Activated CD8-positive, alpha-beta T cell treated with anti-CD3 and anti-CD28 coated beads for 36 hours (primary cell): ENCODE data around the gene EIF4E2. TPM values are rescaled to one million over a fixed set of nuclear protein-coding genes. Genes with fewer than 3 reads are reported as not detected.

ENCODE experiments used
- ATAC-seq: fragments of 200-7000 bp; cut with Tn5 transposase; one replicate; pipeline ENCODE4 v1.10.0; 2021; ENCODE audit warnings: mild to moderate bottlenecking, moderate library complexity
- CTCF ChIA-PET: fragments of 350-600 bp; sonication (Branson Sonifier 250); formaldehyde crosslinking; loops from one replicate; lab custom pipeline; 2021; ENCODE audit warnings: antibody characterized with exemption; lab: Charles Lee
- POLR2A ChIA-PET: fragments of 350-600 bp; sonication (Branson Sonifier 250); formaldehyde crosslinking; loops from one replicate; lab custom pipeline; 2021; ENCODE audit warnings: antibody characterized with exemption; lab: Charles Lee
- DNase-seq: peaks from one replicate; pipeline ENCODE4 v3.0.0-alpha.2; 2020
- H3K27ac Mint-ChIP-seq: one replicate; pipeline ENCODE4 v1.8.0; 2021; ENCODE audit warnings: mild to moderate bottlenecking, mixed read lengths
- H3K27me3 Mint-ChIP-seq: one replicate; pipeline ENCODE4 v1.8.0; 2021; ENCODE audit warnings: mixed read lengths
- H3K36me3 Mint-ChIP-seq: one replicate; pipeline ENCODE4 v1.8.0; 2021; ENCODE audit warnings: low read depth, mixed read lengths
- H3K4me1 Mint-ChIP-seq: one replicate; pipeline ENCODE4 v1.8.0; 2021; ENCODE audit warnings: low read depth, mixed read lengths
- H3K4me3 Mint-ChIP-seq: one replicate; pipeline ENCODE4 v1.8.0; 2021; ENCODE audit warnings: mild to moderate bottlenecking, moderate library complexity, mixed read lengths
- H3K9me3 Mint-ChIP-seq: one replicate; pipeline ENCODE4 v1.8.0; 2021; ENCODE audit warnings: mixed read lengths
- intact Hi-C: fragments of 100-400 bp; cut with micrococcal nuclease; formaldehyde crosslinking; loops from one replicate; pipeline ENCODE4 v1.10.0; 2022
- total RNA-seq, 2 experiments: library from RNA; stranded (reverse); gene quantifications; one replicate each; pipeline ENCODE4 v1.2.3, GENCODE V29; 2021
- TF ChIP-seq, protein P1 (sequence below): fragments of 200-600 bp; IDR thresholded peaks from one replicate; pipeline ENCODE4 v1.8.0; 2022; ENCODE audit warnings: antibody characterized with exemption, mild to moderate bottlenecking

Gene EIF4E2
- total RNA-seq, 2 experiments from 2014 or later: 49.2 to 50.4 TPM

DNA sequence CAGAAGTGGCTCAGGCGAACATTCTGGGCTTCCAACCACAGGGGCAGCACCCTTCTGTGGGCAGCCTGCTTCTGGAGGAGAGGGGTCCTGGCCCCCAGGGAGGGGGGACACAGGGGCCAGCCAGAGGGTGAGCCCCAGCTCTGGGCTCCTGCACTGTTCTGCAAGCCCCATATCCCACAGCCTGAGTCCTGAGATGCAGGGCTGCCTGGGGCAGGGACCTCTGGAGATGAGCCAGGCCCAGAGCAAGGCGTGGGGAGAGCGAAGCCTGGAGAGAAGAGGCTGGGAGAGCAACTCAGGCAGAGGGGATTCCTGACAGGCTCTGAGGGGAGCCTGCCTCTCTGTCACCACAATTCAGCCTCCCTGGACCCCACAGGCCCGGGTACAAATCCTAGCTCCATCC is 43.8 kb upstream of the EIF4E2 start:
- H3K9me3 Mint-ChIP-seq: no peaks in the 10 kb centered on the region
- peaks cover 14% of the 10 kb centered on the region for H3K4me1 Mint-ChIP-seq
- intact Hi-C loops: no loop called here
- TF ChIP-seq, protein P1, sequence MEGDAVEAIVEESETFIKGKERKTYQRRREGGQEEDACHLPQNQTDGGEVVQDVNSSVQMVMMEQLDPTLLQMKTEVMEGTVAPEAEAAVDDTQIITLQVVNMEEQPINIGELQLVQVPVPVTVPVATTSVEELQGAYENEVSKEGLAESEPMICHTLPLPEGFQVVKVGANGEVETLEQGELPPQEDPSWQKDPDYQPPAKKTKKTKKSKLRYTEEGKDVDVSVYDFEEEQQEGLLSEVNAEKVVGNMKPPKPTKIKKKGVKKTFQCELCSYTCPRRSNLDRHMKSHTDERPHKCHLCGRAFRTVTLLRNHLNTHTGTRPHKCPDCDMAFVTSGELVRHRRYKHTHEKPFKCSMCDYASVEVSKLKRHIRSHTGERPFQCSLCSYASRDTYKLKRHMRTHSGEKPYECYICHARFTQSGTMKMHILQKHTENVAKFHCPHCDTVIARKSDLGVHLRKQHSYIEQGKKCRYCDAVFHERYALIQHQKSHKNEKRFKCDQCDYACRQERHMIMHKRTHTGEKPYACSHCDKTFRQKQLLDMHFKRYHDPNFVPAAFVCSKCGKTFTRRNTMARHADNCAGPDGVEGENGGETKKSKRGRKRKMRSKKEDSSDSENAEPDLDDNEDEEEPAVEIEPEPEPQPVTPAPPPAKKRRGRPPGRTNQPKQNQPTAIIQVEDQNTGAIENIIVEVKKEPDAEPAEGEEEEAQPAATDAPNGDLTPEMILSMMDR: no peak
- ChIA-PET CTCF (no interaction called here), POLR2A (interaction anchor here (0.6 kb wide), 1 partner anchor 39 kb away, joined by 4 read pairs; no protein-coding TSS in a partner anchor)
- DNase-seq (no peak), ATAC-seq (no peak)
- no peak overlapping the region for H3K4me3 Mint-ChIP-seq
- no peak overlapping the region for H3K27ac Mint-ChIP-seq
- H3K36me3 Mint-ChIP-seq: no peaks in the 10 kb centered on the region
- peaks cover 29% of the 10 kb centered on the region for H3K27me3 Mint-ChIP-seq

GRCh38 chr2:232508251-232508650 is 42.2 kb upstream of the EIF4E2 start:
- ChIA-PET POLR2A (interaction anchor here (1.3 kb wide), 1 partner anchor 12 kb away, joined by 3 read pairs; no protein-coding TSS in a partner anchor), CTCF (interaction anchor here (1.9 kb wide), 1 partner anchor 13 kb away, joined by 5 read pairs; the partner anchor contains the start of gene PRSS56)
- no peak overlapping the region for H3K4me3 Mint-ChIP-seq

GRCh38 chr2:232511336-232511890 is 39.1 kb upstream of the EIF4E2 start:
- H3K27ac Mint-ChIP-seq: no peak overlapping the region
- TF ChIP-seq, protein P1: no peak
- H3K4me3 Mint-ChIP-seq: no peak overlapping the region
- no peaks in the 10 kb centered on the region for H3K36me3 Mint-ChIP-seq
- ChIA-PET CTCF (interaction anchor here (1.0 kb wide), 1 partner anchor 10 kb away, joined by 5 read pairs; no protein-coding TSS in a partner anchor), POLR2A (no interaction called here)
- H3K27me3 Mint-ChIP-seq: peaks cover 1% of the 10 kb centered on the region
- no peaks in the 10 kb centered on the region for H3K9me3 Mint-ChIP-seq
- intact Hi-C loops: no loop called here
- H3K4me1 Mint-ChIP-seq: no peaks in the 10 kb centered on the region
- DNase-seq (no peak), ATAC-seq (no peak)

More at GRCh38 chr2:232508251-232508650, 42.2 kb upstream of the EIF4E2 start:
- Mint-ChIP-seq H3K9me3 (no peaks in the 10 kb centered on the region), H3K27ac (no peak overlapping the region), H3K36me3 (no peaks in the 10 kb centered on the region), H3K4me1 (peaks cover 8% of the 10 kb centered on the region), H3K27me3 (peaks cover 21% of the 10 kb centered on the region)
- TF ChIP-seq, protein P1: no peak
- ATAC-seq (no peak), DNase-seq (no peak)
- intact Hi-C loops: no loop called here

GRCh38 chr2:232512602-232513001 is 37.9 kb upstream of the EIF4E2 start:
- CTCF ChIA-PET: interaction anchor here (1.3 to 2.0 kb wide), 2 partner anchors 9 to 68 kb away, joined by 4 to 12 read pairs; no protein-coding TSS in a partner anchor
- DNase-seq: no peak
- POLR2A ChIA-PET: no interaction called here
- TF ChIP-seq, protein P1: no peak
- no peak overlapping the region for H3K27ac Mint-ChIP-seq
- intact Hi-C loops: no loop called here
- H3K36me3 Mint-ChIP-seq: no peaks in the 10 kb centered on the region
- no peak for ATAC-seq
- no peak overlapping the region for H3K4me3 Mint-ChIP-seq
- peaks cover 3% of the 10 kb centered on the region for H3K27me3 Mint-ChIP-seq
- H3K4me1 Mint-ChIP-seq: no peaks in the 10 kb centered on the region
- no peaks in the 10 kb centered on the region for H3K9me3 Mint-ChIP-seq

GRCh38 chr2:232513353-232513752 is 37.1 kb upstream of the EIF4E2 start:
- Mint-ChIP-seq H3K4me1 (no peaks in the 10 kb centered on the region), H3K27ac (no peak overlapping the region), H3K36me3 (no peaks in the 10 kb centered on the region), H3K9me3 (no peaks in the 10 kb centered on the region), H3K27me3 (peaks cover 3% of the 10 kb centered on the region), H3K4me3 (no peak overlapping the region)
- ATAC-seq: no peak
- ChIA-PET CTCF (interaction anchor here (1.3 to 2.0 kb wide), 2 partner anchors 9 to 68 kb away, joined by 4 to 12 read pairs; no protein-coding TSS in a partner anchor), POLR2A (no interaction called here)
- TF ChIP-seq, protein P1: no peak
- no peak for DNase-seq
- intact Hi-C loops: no loop called here
